Measurements from ENCODE around the gene SCAPER. TPM values are rescaled to one million over a fixed set of nuclear protein-coding genes. Genes with fewer than 3 reads are reported as not detected.

The SCAPER gene
- total RNA-seq, 4 donors from 2014 or later, result 23.5 to 27.7 (median 24.2) TPM

DNA sequence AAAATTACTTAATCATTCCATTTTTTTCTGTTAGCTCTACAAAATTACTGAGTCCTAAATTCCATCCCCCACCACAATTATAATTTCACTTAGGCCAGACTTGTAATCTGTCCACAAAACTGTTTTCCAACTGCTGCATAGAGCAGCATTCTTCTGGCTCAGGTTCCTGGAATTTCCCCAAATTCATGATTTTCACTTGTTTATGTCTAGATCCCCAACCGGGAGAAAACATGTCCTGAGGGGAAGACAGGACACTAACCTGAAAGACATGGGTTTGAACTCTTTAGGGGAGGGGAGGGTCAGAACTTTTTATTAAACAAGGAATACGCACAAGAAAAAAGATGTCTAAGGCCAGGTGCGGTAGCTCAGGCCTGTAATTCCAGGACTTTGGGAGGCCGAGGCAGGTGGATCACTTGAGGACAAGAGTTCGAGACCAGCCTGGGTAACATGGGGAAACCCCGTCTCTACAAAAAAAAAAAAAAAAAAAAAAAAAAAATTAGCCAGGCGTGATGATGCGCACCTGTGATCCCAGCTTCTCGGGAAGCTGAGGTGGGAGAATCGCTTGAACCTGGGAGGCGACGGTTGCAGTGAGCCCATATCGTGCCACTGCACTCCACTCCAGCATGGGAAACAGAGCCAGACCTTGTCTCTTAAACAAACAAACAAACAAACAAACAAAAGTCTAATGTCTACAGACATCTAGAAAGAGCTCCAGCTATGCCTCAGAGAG, 595.4 kb downstream of the SCAPER start:
- TF ChIP-seq, protein P1, sequence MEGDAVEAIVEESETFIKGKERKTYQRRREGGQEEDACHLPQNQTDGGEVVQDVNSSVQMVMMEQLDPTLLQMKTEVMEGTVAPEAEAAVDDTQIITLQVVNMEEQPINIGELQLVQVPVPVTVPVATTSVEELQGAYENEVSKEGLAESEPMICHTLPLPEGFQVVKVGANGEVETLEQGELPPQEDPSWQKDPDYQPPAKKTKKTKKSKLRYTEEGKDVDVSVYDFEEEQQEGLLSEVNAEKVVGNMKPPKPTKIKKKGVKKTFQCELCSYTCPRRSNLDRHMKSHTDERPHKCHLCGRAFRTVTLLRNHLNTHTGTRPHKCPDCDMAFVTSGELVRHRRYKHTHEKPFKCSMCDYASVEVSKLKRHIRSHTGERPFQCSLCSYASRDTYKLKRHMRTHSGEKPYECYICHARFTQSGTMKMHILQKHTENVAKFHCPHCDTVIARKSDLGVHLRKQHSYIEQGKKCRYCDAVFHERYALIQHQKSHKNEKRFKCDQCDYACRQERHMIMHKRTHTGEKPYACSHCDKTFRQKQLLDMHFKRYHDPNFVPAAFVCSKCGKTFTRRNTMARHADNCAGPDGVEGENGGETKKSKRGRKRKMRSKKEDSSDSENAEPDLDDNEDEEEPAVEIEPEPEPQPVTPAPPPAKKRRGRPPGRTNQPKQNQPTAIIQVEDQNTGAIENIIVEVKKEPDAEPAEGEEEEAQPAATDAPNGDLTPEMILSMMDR (IDR thresholded peaks at IDR 0.05; ENCODE audit: low read depth), result no peak

DNA sequence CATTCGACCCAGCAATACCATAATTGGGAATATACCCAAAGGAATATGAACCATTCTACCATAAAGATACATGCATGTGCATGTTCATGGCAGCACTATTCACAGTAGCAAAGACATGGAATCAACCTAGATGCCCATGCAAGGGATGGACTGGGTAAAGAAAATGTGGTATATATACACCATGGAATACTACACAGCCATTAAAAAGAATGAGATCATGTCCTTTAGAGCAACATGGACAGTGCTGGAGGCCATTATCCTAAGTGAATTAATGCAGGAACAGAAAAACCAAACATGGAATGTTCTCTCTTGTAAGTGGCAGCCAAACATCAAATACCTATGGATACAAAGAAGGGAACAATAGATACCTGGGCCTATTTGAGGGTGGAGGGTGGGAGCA, 601.2 kb downstream of the SCAPER start:
- TF ChIP-seq, protein P1 (IDR thresholded peaks at IDR 0.05; ENCODE audit: low read depth), result no peak

DNA sequence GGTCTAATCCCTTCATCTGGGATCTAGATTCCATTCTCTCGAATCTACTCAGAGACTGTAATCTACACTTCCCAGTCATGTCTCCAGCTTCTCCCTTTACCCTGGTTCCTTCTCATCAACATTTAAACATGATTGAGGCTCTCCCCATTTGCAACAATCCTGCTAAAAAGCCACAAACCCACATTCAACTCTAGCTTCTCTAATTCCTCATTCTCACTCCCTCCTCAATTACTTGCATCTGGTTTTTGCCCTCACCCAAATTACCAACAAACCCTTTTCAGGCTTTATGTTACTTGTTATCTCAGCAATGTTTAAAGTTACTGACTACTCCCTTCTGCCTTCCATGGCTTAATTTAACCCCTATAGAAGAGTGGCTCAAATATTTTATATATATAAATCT, 605.4 kb downstream of the SCAPER start:
- TF ChIP-seq, protein P1 (IDR thresholded peaks at IDR 0.05; ENCODE audit: low read depth), result no peak

DNA sequence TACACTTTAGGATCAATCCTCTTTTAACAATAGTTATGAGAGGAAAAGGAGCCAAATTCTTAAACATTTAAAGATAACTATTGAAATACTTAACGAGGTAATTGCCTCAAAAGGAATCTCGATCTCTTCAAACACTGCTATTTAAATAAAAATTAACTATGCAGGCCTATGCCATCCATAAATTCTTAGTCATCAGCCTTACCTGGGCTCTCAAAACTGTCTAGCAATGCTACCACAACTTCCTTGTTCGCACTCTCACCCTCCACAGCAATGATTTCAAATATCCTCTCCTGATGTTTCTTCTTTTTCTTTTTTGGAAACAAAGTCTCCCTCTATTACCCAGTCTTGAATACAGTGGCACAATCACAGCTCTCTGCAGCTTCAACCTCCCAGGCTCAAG, 606.2 kb downstream of the SCAPER start:
- TF ChIP-seq, protein P1 (IDR thresholded peaks at IDR 0.05; ENCODE audit: low read depth), result no peak

Small RNA genes within 50 kb of the gene (small RNA-seq; reads per million reads assigned to genes)
- gene AC090751.1 (not detected), gene MIR3713 (not detected)

Other genes starting within 250 kb of the SCAPER start
- 10 to 100 TPM; 38.8 to 56.1 (median 50.2) TPM for gene RCN2, start 26.4 kb upstream of the SCAPER start, total RNA-seq
- gene PSTPIP1, start 89.8 kb upstream of the SCAPER start, total RNA-seq, result 10 to 100 TPM in 3 of 4 donors, 1 to 10 TPM in 1; 6.7 to 37.7 (median 26.7) TPM
- 100 to 1,000 TPM; 274 to 484 (median 372) TPM for gene TSPAN3, start 165.8 kb upstream of the SCAPER start, total RNA-seq